Body of pancreas (tissue), 4 donors: ENCODE data around the gene MUC5B.

Source experiments
- CTCF ChIP-seq, 7 experiments: fragments of 450-650 bp in 4 of 7; fragments of 200-600 bp in 3 of 7; sonication (generic) in 3 of 7; IDR thresholded peaks; one replicate each; pipeline ENCODE4 v1.5.1; 2016 to 2019; ENCODE audit warnings: antibody characterized with exemption in 7 of 7
- POLR2A ChIP-seq, 3 donors: fragments of 450-650 bp; IDR thresholded peaks; one replicate each; pipeline ENCODE4 v1.6.1; 2016; ENCODE audit warnings: antibody characterized with exemption in 3 of 3, mild to moderate bottlenecking in 2 of 3

GRCh38 chr11:1290052-1291040 lies 67.5 kb downstream of the MUC5B start:
- TF ChIP-seq CTCF (IDR thresholded peaks at IDR 0.05) (no peak), POLR2A (IDR thresholded peaks at IDR 0.05) (no peak)
